Hepatocyte (in vitro differentiated cells): ENCODE data around the gene RNF227. TPM values are rescaled to one million over a fixed set of nuclear protein-coding genes. Genes with fewer than 3 reads are reported as not detected.
A peak's percentile ranks its signal among the peaks of the same experiment; 100 is the strongest.

ENCODE experiments used
- DNase-seq: peaks from one replicate; pipeline ENCODE4 v3.0.0-alpha.2; 2016; ENCODE audit warnings: low spot score
- H2AFZ ChIP-seq: fragments of 200-600 bp; sonication (generic); 2 replicates; pipeline ENCODE4 v1.6.0; 2016; ENCODE audit warnings: antibody characterized with exemption, mild to moderate bottlenecking
- H3K27ac ChIP-seq: fragments of 200-600 bp; sonication (generic); 2 replicates; pipeline ENCODE4 v1.5.1; 2016; ENCODE audit warnings: mild to moderate bottlenecking
- H3K27me3 ChIP-seq: fragments of 200-600 bp; sonication (generic); 2 replicates; pipeline ENCODE4 v1.6.1; 2016
- H3K36me3 ChIP-seq: fragments of 200-600 bp; sonication (generic); replicated peaks from 2 replicates; pipeline ENCODE4 v1.5.1; 2016; ENCODE audit warnings: low read depth; ENCODE audit not compliant: insufficient read depth
- H3K4me1 ChIP-seq: fragments of 200-600 bp; sonication (generic); 2 replicates; pipeline ENCODE4 v1.5.1; 2016; ENCODE audit warnings: mild to moderate bottlenecking, moderate library complexity; ENCODE audit not compliant: insufficient read depth
- H3K4me2 ChIP-seq: fragments of 200-600 bp; sonication (generic); 2 replicates; pipeline ENCODE4 v1.6.0; 2016
- H3K4me3 ChIP-seq: fragments of 200-600 bp; sonication (generic); 2 replicates; pipeline ENCODE4 v1.5.1; 2016; ENCODE audit warnings: mild to moderate bottlenecking
- H3K79me2 ChIP-seq: fragments of 200-600 bp; sonication (generic); 2 replicates; pipeline ENCODE4 v1.6.0; 2017; ENCODE audit warnings: mild to moderate bottlenecking
- H3K9me2 ChIP-seq: fragments of 200-600 bp; sonication (generic); replicated peaks from 2 replicates; pipeline ENCODE4 v1.6.0; 2017; ENCODE audit warnings: mild to moderate bottlenecking; ENCODE audit not compliant: insufficient read depth
- H3K9me3 ChIP-seq: fragments of 200-600 bp; sonication (generic); 2 replicates; pipeline ENCODE4 v1.5.1; 2016; ENCODE audit warnings: low read depth, mild to moderate bottlenecking
- H4K20me1 ChIP-seq: fragments of 200-600 bp; sonication (generic); 2 replicates; pipeline ENCODE4 v1.6.0; 2016; ENCODE audit warnings: mild to moderate bottlenecking; ENCODE audit not compliant: insufficient read depth, poor library complexity, severe bottlenecking
- EZH2 ChIP-seq: fragments of 200-600 bp; sonication (generic); IDR thresholded peaks from 2 replicates; pipeline ENCODE4 v1.6.1; 2016; ENCODE audit warnings: antibody characterized with exemption, mild to moderate bottlenecking, borderline replicate concordance
- EZH2phosphoT487 ChIP-seq: fragments of 200-600 bp; sonication (generic); IDR thresholded peaks from one replicate; pipeline ENCODE4 v1.6.1; 2018; ENCODE audit warnings: antibody characterized with exemption, mild to moderate bottlenecking, low read depth, moderate library complexity; ENCODE audit not compliant: unreplicated experiment, severe bottlenecking
- WGBS: methylation state at CpG from one replicate; pipeline ENCODE4 v1.1.6; 2016; ENCODE audit warnings: low lambda C conversion rate; ENCODE audit errors: missing lambda C conversion rate; 5-methylcytosine and 5-hydroxymethylcytosine counted together
- polyA plus RNA-seq: library from polyadenylated mRNA; unstranded; fragments of >200 nt; fragmentation: Nextera tagmentation; extraction: Ambion mirVana; gene quantifications from 2 replicates; pipeline ENCODE4 v1.2.1, GENCODE V29; 2016
- total RNA-seq: library from RNA; depleted of rRNA; stranded (reverse); fragments of >200 nt; gene quantifications from 2 replicates; pipeline ENCODE4 v1.2.3, GENCODE V29; 2014
- TF ChIP-seq, protein P1 (sequence below): fragments of 200-600 bp; sonication (generic); IDR thresholded peaks from 2 replicates; pipeline ENCODE4 v1.5.1; 2016; ENCODE audit warnings: antibody characterized with exemption, mild to moderate bottlenecking; ENCODE audit not compliant: poor library complexity

The RNF227 gene
- total and polyA plus RNA-seq, 2 experiments from 2014 or later = 2.5 to 3.5 TPM

- no peak overlapping the region for H2AFZ ChIP-seq
- DNase-seq = no peak
- H3K4me3 ChIP-seq = no peak overlapping the region
- no peaks in the 10 kb centered on the region for H3K27me3 ChIP-seq
- no peaks in the 10 kb centered on the region for H4K20me1 ChIP-seq
- H3K9me2 ChIP-seq = no peaks in the 10 kb centered on the region
- peak overlapping the region; percentile 23 for H3K4me2 ChIP-seq
- peaks cover 18% of the 10 kb centered on the region for H3K4me1 ChIP-seq
- H3K27ac ChIP-seq = no peak overlapping the region
- no peaks in the 10 kb centered on the region for H3K9me3 ChIP-seq
- no peaks in the 10 kb centered on the region for H3K36me3 ChIP-seq
- no peak for TF ChIP-seq EZH2phosphoT487
- TF ChIP-seq, protein P1, sequence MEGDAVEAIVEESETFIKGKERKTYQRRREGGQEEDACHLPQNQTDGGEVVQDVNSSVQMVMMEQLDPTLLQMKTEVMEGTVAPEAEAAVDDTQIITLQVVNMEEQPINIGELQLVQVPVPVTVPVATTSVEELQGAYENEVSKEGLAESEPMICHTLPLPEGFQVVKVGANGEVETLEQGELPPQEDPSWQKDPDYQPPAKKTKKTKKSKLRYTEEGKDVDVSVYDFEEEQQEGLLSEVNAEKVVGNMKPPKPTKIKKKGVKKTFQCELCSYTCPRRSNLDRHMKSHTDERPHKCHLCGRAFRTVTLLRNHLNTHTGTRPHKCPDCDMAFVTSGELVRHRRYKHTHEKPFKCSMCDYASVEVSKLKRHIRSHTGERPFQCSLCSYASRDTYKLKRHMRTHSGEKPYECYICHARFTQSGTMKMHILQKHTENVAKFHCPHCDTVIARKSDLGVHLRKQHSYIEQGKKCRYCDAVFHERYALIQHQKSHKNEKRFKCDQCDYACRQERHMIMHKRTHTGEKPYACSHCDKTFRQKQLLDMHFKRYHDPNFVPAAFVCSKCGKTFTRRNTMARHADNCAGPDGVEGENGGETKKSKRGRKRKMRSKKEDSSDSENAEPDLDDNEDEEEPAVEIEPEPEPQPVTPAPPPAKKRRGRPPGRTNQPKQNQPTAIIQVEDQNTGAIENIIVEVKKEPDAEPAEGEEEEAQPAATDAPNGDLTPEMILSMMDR = no peak
- no peak for TF ChIP-seq EZH2
- peaks cover 31% of the 10 kb centered on the region for H3K79me2 ChIP-seq
Observed at GRCh38 chr17:7935859-7936258, 19.8 kb upstream of the RNF227 start.

- no peaks in the 10 kb centered on the region for H3K27me3 ChIP-seq
- peak overlapping the region; percentile 54 for H3K4me3 ChIP-seq
- peaks cover 39% of the 10 kb centered on the region for H3K79me2 ChIP-seq
- no peaks in the 10 kb centered on the region for H3K9me3 ChIP-seq
- peak overlapping the region; percentile 98 for H3K4me2 ChIP-seq
- peak overlapping the region; percentile 54 for H2AFZ ChIP-seq
- H3K27ac ChIP-seq = peak overlapping the region; percentile 40
- WGBS = 8% methylated on average over 16 of the region's 16 CpGs
- H3K36me3 ChIP-seq = no peaks in the 10 kb centered on the region
- H3K9me2 ChIP-seq = no peaks in the 10 kb centered on the region
- peak; percentile 81 for DNase-seq
- TF ChIP-seq, protein P1 = peak; percentile 15
- TF ChIP-seq EZH2phosphoT487 = no peak
- no peak for TF ChIP-seq EZH2
- H3K4me1 ChIP-seq = peaks cover 26% of the 10 kb centered on the region
- H4K20me1 ChIP-seq = no peaks in the 10 kb centered on the region
Observed at GRCh38 chr17:7932949-7933348, 16.9 kb upstream of the RNF227 start.

DNA sequence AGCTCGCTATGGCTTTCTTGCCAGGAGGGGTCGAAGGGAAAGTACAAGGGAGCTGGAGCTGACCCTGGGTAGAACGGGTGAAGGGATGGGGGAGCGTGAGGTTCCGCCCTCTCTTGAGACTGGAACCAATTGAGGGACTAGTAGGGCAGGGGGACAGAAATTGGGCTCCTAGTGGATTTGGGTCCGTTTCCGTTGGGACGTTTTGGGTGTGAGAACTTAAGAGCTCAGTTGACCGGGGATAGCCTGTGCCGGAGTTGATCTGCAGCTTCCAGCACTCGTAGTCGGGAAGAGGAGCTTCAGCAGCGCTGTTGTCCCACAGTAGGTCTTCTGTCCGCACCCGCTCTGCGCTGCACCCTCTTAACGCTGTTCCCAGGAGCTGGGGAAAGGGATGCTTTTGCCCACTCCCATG is 16.4 kb upstream of the RNF227 start:
- Histone ChIP-seq H2AFZ (peak overlapping the region; percentile 54), H3K4me2 (peak overlapping the region; percentile 98), H3K79me2 (peaks cover 39% of the 10 kb centered on the region), H3K36me3 (no peaks in the 10 kb centered on the region), H3K9me3 (no peaks in the 10 kb centered on the region), H3K4me1 (peaks cover 26% of the 10 kb centered on the region), H3K27ac (peak overlapping the region; percentile 40), H3K4me3 (peak overlapping the region; percentile 54), H3K27me3 (no peaks in the 10 kb centered on the region), H4K20me1 (no peaks in the 10 kb centered on the region), H3K9me2 (no peaks in the 10 kb centered on the region)
- DNase-seq = peak; percentile 44
- WGBS = 4% methylated on average over 17 of the region's 17 CpGs
- TF ChIP-seq EZH2phosphoT487 = no peak
- TF ChIP-seq, protein P1 = no peak
